Posterior vena cava (tissue), 2 donors: ENCODE results near the gene SPATA3. TPM values are rescaled to one million over a fixed set of nuclear protein-coding genes. Genes with fewer than 3 reads are reported as not detected.
A peak's percentile ranks its signal among the peaks of the same experiment; 100 is the strongest.
"Not testable (repeated sequence)": the region's sequence is repeated elsewhere in the genome, so short reads cannot be mapped to it uniquely, and the experiment has no call there.

Source experiments
- DNase-seq: peaks from one replicate; pipeline ENCODE4 v3.0.0-alpha.2; 2020; ENCODE audit warnings: low spot score
- intact Hi-C, 2 donors: fragments of 100-400 bp; cut with DNase I; formaldehyde crosslinking; loops; one replicate each; pipeline versions ENCODE4 v1.14.1 to v1.14.2; 2022 to 2023
- total RNA-seq, 2 donors: library from RNA; stranded (reverse); fragmentation: NEBNext Ultra II Directional; extraction: Animal tissue kit (Norgen Biotek cat#: 25700); gene quantifications; one replicate each; pipeline ENCODE4 v1.2.1, GENCODE V29; 2021
- donor health status: DM: yes; HTN: yes; CAD: no.
- donor health status: DM: yes; HTN: yes; CAD: no.

The SPATA3 gene
- total RNA-seq, 2 donors from 2014 or later = not detected

DNA sequence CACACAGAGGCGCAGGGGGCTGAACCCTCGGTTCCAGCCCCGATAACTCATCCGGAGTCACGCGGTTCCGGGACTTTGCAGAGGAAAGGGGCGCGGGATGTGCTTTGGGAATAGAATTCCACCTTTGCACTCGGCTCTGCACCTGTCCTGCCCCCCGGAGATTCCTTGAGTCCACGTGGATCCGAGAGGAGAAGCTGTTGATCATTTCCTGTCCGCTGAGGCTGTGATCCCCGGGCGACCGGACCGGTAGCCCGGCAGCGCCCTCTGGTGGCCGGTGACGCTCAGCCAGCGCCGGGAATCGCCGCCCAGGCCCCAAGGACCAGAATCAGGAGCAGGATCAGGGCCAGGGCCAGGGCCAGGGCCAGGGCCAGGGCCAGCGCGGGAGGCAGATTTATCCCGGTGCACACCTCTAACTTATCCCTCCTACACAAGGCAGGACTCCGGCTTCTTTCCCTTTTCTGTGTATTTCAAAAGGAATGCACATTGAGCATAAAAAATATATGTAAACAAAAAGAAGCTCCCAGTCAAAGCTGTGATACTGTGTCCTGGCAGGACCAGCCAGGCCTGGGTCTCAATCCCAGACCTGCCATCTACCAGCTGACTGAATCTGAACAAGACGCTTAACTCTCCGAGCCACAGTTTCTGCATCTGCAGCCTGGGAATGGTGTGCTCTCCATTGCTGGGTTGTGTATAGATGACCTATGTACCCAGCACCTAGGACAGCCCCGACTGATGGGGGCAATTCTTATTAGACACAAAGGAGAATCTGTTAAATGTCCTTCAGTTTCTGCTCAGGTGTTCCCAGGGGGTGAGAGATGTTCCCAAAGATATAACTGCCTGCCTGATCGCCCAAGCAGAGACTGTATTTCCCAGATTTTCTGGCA is 8.5 kb upstream of the SPATA3 start:
- DNase-seq = peak; percentile 95
- intact Hi-C loops = loop anchor here (5.0 to 10.0 kb wide), 3 partner anchors 80 to 160 kb away; no protein-coding TSS in a partner anchor

DNA sequence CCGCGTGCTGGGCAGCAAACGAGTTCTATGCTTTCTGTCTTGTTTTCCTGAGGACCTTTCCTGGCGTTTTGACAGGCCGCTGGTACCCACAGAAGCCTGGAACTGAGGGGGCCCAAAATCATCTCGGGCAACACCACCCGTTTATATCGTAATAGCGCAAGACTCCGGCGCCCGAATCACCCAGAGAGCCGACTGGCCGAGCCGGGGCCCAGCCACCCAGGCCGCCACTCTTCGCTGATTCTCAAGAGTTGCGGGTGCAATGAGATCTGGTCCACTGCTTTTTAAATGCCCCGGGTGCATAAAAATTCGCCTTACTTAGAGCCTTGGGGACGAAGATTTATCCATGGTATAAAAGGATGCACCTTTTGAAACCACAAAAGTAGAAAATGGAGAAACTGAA is 6.2 kb upstream of the SPATA3 start:
- no peak for DNase-seq
- intact Hi-C loops = loop anchor here (5.0 to 10.0 kb wide), 4 partner anchors 82 to 165 kb away; no protein-coding TSS in a partner anchor

- DNase-seq = no peak
- intact Hi-C loops = loop anchor here in 1 of 2 donors (10.0 kb wide), 1 partner anchor 166 kb away; no protein-coding TSS in a partner anchor
Observed at GRCh38 chr2:230990131-230990898, 5.6 kb upstream of the SPATA3 start.

DNA sequence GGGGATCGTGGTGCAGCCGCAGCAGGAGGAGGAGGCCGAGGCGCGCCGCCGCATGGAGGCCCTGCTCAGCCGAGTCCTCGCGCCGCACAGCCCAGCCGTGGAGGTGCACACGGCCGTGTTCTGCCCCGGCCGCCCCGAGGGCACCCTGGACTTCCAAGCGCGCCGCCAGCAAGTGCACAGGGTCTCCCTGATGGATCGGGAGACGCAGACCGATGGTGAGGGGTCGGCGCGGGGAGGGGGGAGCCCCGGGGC is 5.1 kb upstream of the SPATA3 start:
- DNase-seq = no peak
- intact Hi-C loops = loop anchor here in 1 of 2 donors (10.0 kb wide), 1 partner anchor 166 kb away; no protein-coding TSS in a partner anchor

- peak; percentile 55 for DNase-seq
- intact Hi-C loops = loop anchor here in 1 of 2 donors (10.0 kb wide), 1 partner anchor 167 kb away; no protein-coding TSS in a partner anchor
Observed at GRCh38 chr2:230991598-230991997, 4.3 kb upstream of the SPATA3 start.

DNA sequence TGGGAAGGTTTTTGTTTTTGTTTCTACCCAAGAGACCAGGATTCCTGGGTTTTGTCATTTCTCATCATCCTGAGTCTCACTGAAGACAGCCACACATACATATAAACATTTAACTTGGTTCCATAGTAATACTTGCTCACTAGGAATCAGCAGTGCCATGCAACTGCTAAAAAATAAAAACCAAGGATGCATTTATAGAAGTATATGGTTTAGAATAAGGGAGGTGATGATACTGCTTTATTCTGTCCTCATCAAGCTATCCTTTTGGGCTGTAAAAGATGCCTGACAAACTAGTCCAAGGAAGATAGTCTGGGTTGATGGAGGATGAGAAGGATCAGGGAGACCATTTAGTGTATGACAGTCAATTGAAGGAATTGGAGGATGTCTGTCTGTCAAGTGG is 740 bp downstream of the SPATA3 start:
- DNase-seq = no peak
- intact Hi-C loops = loop anchor here in 1 of 2 donors (10.0 kb wide), 1 partner anchor 172 kb away; no protein-coding TSS in a partner anchor

DNA sequence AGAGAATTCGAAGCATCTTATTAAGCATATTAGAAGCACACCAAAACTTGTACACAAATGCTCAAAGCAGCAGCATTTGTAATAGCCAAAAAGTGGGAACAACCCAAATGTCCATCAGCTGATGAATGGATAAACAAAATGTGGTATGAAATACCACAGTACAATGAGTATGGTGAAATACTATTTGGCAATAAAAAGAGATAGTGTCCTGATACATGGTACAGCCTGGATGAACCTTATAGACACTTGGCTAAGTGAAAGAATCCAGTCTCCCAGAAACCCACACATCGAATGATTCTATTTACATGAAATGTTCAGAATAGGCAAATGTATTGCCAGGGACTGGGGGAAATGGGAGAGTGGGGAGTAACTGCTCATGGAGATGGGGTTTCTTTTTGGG is 3.0 kb downstream of the SPATA3 start:
- intact Hi-C loops = loop anchor here in 1 of 2 donors (10.0 kb wide), 1 partner anchor 174 kb away; no protein-coding TSS in a partner anchor
- DNase-seq = no peak

GRCh38 chr2:230999477-230999876 is 3.6 kb downstream of the SPATA3 start:
- intact Hi-C loops = loop anchor here in 1 of 2 donors (10.0 kb wide), 1 partner anchor 175 kb away; no protein-coding TSS in a partner anchor
- no peak for DNase-seq

DNA sequence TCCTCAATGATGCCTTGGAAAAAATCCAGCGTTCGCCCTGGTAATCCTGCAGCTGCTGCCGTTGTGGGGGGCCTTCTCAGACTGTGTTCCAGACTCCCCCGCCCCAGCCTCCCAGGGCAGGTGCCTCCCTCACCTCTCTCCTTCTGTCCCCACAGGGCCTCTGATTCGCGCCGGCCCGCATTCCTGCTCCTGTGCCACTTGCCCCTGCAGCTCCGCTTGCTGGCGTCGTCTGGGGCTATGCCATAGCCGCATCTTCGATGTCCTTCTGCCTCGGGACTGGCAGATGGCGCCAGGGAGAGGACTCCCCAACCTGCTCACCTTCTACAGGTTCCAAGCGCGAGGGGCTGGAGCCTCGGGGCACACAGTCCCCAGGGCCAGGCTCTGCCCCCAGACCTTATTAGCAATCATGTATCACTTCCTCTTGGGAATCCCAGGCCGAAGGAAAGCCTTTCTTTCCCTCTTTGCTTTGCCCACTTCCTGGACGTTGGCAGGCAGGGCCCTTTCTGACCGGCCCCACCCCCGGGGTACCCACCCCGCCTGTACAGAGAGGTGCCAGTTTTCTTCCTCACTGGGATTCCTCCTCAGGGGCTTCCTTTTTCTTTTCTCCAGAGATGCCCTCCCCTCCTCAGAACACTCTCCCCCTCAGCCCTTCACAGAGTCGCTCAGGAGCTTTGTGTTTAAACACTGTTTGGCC is 4.4 kb downstream of the SPATA3 start:
- intact Hi-C loops = no loop called here
- DNase-seq = peak; percentile 75

- intact Hi-C loops = no loop called here
- no peak for DNase-seq
Observed at GRCh38 chr2:231001036-231001435, 5.1 kb downstream of the SPATA3 start.

- intact Hi-C loops = no loop called here
- no peak for DNase-seq
Observed at GRCh38 chr2:231001921-231002320, 6.0 kb downstream of the SPATA3 start.

- intact Hi-C loops = no loop called here
- no peak for DNase-seq
Observed at GRCh38 chr2:231002641-231003040, 6.7 kb downstream of the SPATA3 start.

DNA sequence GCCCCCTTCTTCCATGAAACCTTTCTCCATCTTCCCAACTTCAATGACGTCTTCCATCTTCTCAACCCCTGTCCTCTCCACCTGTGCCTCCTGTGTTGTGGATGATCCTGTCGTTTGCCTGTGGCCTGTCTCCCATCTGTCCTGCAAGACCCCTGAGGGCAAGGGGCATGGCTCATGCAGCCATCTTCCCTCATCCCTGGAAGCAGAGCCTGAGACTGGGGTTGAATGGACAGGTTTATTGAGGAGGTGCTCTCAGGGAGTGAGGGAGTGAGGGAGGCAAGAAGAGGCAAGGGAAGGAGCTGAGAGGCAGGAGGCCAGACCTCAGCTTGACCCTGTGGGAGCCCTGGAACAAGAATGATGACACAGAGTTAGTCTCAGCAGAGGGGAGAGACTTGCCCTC is 7.3 kb downstream of the SPATA3 start:
- intact Hi-C loops = no loop called here
- DNase-seq = no peak

- intact Hi-C loops = not testable (repeated sequence)
Observed at GRCh38 chr2:231004930-231005329, 9.0 kb downstream of the SPATA3 start.

GRCh38 chr2:231007286-231008098 is 11.6 kb downstream of the SPATA3 start:
- intact Hi-C loops = no loop called here
- DNase-seq = no peak

More at GRCh38 chr2:231004930-231005329, 9.0 kb downstream of the SPATA3 start:
- DNase-seq = not testable (repeated sequence)

DNA sequence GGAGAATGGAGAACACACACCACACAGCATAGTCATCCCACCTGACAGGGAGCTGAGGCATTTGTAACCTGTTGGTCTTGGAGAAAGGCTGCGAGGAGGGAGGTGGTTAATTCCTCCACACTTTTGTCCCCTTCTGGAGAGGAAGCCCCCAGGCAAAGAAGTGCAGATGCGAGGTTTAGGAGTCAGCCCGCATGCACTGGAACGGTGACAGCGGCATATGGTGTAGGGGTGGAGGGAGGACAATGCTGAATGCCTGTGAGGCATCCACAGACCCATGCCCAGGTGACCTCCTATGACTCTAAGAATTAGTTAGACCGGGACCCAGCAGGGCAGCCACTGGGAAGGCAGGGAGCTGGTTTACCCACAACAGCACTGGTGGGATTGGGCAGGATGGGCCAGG is 12.2 kb downstream of the SPATA3 start:
- no peak for DNase-seq
- intact Hi-C loops = no loop called here

GRCh38 chr2:231009236-231009919 is 13.5 kb downstream of the SPATA3 start:
- DNase-seq = no peak
- intact Hi-C loops = no loop called here

- intact Hi-C loops = no loop called here
- DNase-seq = no peak
Observed at GRCh38 chr2:231010201-231010730, 14.3 kb downstream of the SPATA3 start.
